K562 (cell line): ENCODE data around the gene LYVE1. TPM values are rescaled to one million over a fixed set of nuclear protein-coding genes. Genes with fewer than 3 reads are reported as not detected.

Experiments
- ATAC-seq: fragments of 200-7000 bp; cut with Tn5 transposase; 3 replicates; pipeline ENCODE4 v1.9.1; 2020; ENCODE audit warnings: moderate library complexity
- BruUV-seq: library from RNA; stranded (reverse); fragments of 400-500 nt; replicated peaks from 2 replicates; lab custom pipeline; 2021; lab: Mats Ljungman, UMichigan
- CTCF ChIA-PET: fragments of 300-600 bp; formaldehyde crosslinking; extraction: SDS; loops from one replicate; lab custom pipeline; 2021; ENCODE audit warnings: low intra/inter-chr PET ratio; lab: Yijun Ruan, JAX
- POLR2A ChIA-PET: fragments of 300-600, 350-650 bp; sonication (Branson Sonifier 250); formaldehyde crosslinking; extraction: SDS; loops from one replicate; lab custom pipeline; 2021; ENCODE audit warnings: antibody characterized with exemption, inconsistent platforms; lab: Yijun Ruan, JAX
- DNase-seq, 4 experiments: peaks; one replicate each; pipeline versions ENCODE4 v3.0.0 to v3.0.0-alpha.2; 2011 to 2018; ENCODE audit warnings: low spot score in 3 of 4, mixed read lengths in 3 of 4; ENCODE audit errors: extremely low read depth in 1 of 4
- FAIRE-seq: peaks from 2 replicates; lab custom pipeline; 2011; peaks lifted over from hg19 to GRCh38; lab: Jason Lieb, UNC
- H2AFZ ChIP-seq: 2 replicates; pipeline ENCODE4 v1.6.0; 2011; ENCODE audit warnings: low read depth, low read length, control low read depth, inconsistent platforms
- H3K27ac ChIP-seq: fragments of 200-600 bp; 3 replicates; pipeline ENCODE4 v1.8.0; 2011; ENCODE audit warnings: low read depth, mild to moderate bottlenecking, control low read depth, inconsistent platforms, low read length, moderate library complexity, mixed read lengths; ENCODE audit errors: extremely low read depth
- H3K27me3 ChIP-seq, 2 experiments: fragments of 300-600 bp in 1 of 2; 2 replicates in 1 of 2; 3 replicates in 1 of 2; pipeline versions ENCODE4 v1.6.0 to v1.8.0; 2011; ENCODE audit warnings: inconsistent platforms in 2 of 2, low read length in 2 of 2, mild to moderate bottlenecking in 1 of 2, mixed read lengths in 1 of 2, moderate library complexity in 1 of 2; ENCODE audit not compliant: control insufficient read depth in 2 of 2, insufficient read depth in 2 of 2
- H3K36me3 ChIP-seq: fragments of 300-600 bp; 3 replicates; pipeline ENCODE4 v1.8.0; 2011; ENCODE audit warnings: mild to moderate bottlenecking, low read length, inconsistent platforms; ENCODE audit not compliant: control insufficient read depth, insufficient read depth
- H3K4me1 ChIP-seq, 2 experiments: fragments of 200-600 bp in 1 of 2; replicated peaks in 1 of 2; 2 replicates in 1 of 2; 3 replicates in 1 of 2; pipeline versions ENCODE4 v1.5.1 to v1.8.0; 2011; ENCODE audit warnings: inconsistent platforms in 2 of 2, low read length in 2 of 2, mild to moderate bottlenecking in 1 of 2, mixed read lengths in 1 of 2, moderate library complexity in 1 of 2; ENCODE audit not compliant: control insufficient read depth in 2 of 2, insufficient read depth in 2 of 2
- H3K4me2 ChIP-seq: 2 replicates; pipeline ENCODE4 v1.6.1; 2011; ENCODE audit warnings: low read length, control low read depth, inconsistent platforms, mixed read lengths; ENCODE audit not compliant: insufficient read depth
- H3K4me3 ChIP-seq: fragments of 200-600 bp; sonication (generic), shearing (Covaris generic); 2 replicates; pipeline ENCODE4 v1.5.1; 2016; ENCODE audit warnings: control low read depth, inconsistent platforms
- H3K79me2 ChIP-seq: fragments of 200-600 bp; 3 replicates; pipeline ENCODE4 v1.8.0; 2011; ENCODE audit warnings: low read length, inconsistent platforms; ENCODE audit not compliant: control insufficient read depth, insufficient read depth
- H3K9ac ChIP-seq, 2 experiments: 2 replicates each; pipeline versions ENCODE4 v1.6.0 to v1.6.1; 2011; ENCODE audit warnings: low read depth in 2 of 2, low read length in 2 of 2, control low read depth in 1 of 2, inconsistent platforms in 1 of 2, mild to moderate bottlenecking in 1 of 2, mixed read lengths in 1 of 2; ENCODE audit not compliant: insufficient read depth in 1 of 2
- H3K9me1 ChIP-seq: one replicate; pipeline ENCODE4 v1.6.0; 2011; ENCODE audit warnings: inconsistent platforms, mild to moderate bottlenecking, low read length, moderate library complexity; ENCODE audit not compliant: control insufficient read depth, insufficient read depth
- H3K9me3 ChIP-seq: replicated peaks from 2 replicates; pipeline ENCODE4 v1.5.1; 2011; ENCODE audit warnings: low read depth, low read length, inconsistent platforms; ENCODE audit not compliant: control insufficient read depth, insufficient read depth
- H4K20me1 ChIP-seq: replicated peaks from 2 replicates; pipeline ENCODE4 v1.6.1; 2011; ENCODE audit warnings: low read length, inconsistent platforms, mixed read lengths; ENCODE audit not compliant: control insufficient read depth, insufficient read depth
- CREM ChIP-seq: IDR thresholded peaks from 2 replicates; pipeline ENCODE4 v1.6.1; 2014; ENCODE audit warnings: antibody characterized with exemption, low read depth
- PHF8 ChIP-seq: fragments of 200-600 bp; sonication (generic); IDR thresholded peaks from 2 replicates; pipeline ENCODE4 v1.6.1; 2012; ENCODE audit warnings: mixed run types, mild to moderate bottlenecking, inconsistent platforms, low read length, moderate library complexity, borderline replicate concordance
- ZNF224 ChIP-seq: sonication (generic); formaldehyde crosslinking; IDR thresholded peaks from 2 replicates; pipeline ENCODE4 v1.8.0; 2022; ENCODE audit warnings: mild to moderate bottlenecking, missing genetic modification reagents
- WGBS: fragments of 100-300 bp; shearing (Covaris generic); methylation state at CpG from one replicate; pipeline ENCODE4 v1.1.6; 2016; ENCODE audit warnings: low coverage, mixed read lengths; ENCODE audit not compliant: insufficient coverage; ENCODE audit errors: missing lambda C conversion rate; 5-methylcytosine and 5-hydroxymethylcytosine counted together
- in situ Hi-C: fragments of 300-500 bp; cut with MboI; formaldehyde crosslinking; loops from 4 replicates; pipeline ENCODE4 v1.15.0; 2018; ENCODE audit warnings: inconsistent platforms, mixed read lengths
- intact Hi-C: fragments of 100-400 bp; cut with micrococcal nuclease; formaldehyde crosslinking; loops from 2 replicates; pipeline ENCODE4 v1.14.2; 2022
- polyA plus RNA-seq, 8 experiments: library from polyadenylated mRNA; depleted of rRNA in 4 of 8; stranded (reverse) in 5 of 8; unstranded in 3 of 8; fragments of >200 nt; fragmentation: Nextera tagmentation in 2 of 8; fragmentation: Illumina TruSeq in 1 of 8; extraction: Ambion mirVana in 2 of 8; extraction: Trizol in 1 of 8; gene quantifications; 2 replicates each; pipeline versions ENCODE4 v1.2.1 to v1.2.3, GENCODE V29; 2011 to 2014; ENCODE audit warnings: inconsistent platforms in 1 of 8, missing spikeins in 1 of 8
- total RNA-seq, 7 experiments: library from RNA; depleted of rRNA in 6 of 7; stranded (reverse); fragments of >200 nt in 6 of 7; fragmentation: Illumina TruSeq in 2 of 7; extraction: Trizol in 2 of 7; gene quantifications; 2 replicates each; pipeline versions ENCODE4 v1.2.1 to v1.2.3, GENCODE V29; 2011 to 2021; ENCODE audit warnings: low replicate concordance in 1 of 7
- TF ChIP-seq, protein P1 (sequence below), 2 experiments: IDR thresholded peaks in 1 of 2; conservative IDR thresholded peaks in 1 of 2; 2 replicates each; pipeline ENCODE4 v1.6.1; 2016; ENCODE audit warnings: low read depth in 2 of 2, mild to moderate bottlenecking in 1 of 2, missing compliant biosample characterization in 1 of 2, missing genetic modification characterization in 1 of 2, moderate library complexity in 1 of 2

LYVE1 gene
- total and polyA plus RNA-seq, 9 of the 15 experiments (the other 6 are each of a cell fraction or from before 2014, with no cell fraction given), result 0.06 to 1.1 (median 0.14) TPM; not detected in 1

DNA sequence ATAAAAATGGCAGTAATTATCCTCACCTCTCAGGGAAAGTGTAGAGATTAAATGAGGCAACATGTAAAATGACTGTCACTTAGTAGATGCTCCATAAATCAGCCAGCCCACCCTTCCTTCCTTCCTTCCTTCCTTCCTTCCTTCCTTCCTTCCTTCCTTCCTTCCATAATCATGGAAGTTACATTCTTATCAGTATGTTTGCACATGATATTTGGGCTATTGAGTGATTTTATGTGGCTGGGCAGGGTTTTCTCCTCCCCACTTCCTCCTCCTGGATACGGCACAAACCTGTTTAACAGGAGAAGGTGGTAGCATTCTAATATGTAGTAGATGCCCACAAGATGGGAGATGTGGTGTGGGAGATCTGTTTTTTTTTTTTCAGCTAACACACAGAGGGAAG lies 11.9 kb downstream of the LYVE1 start:
- FAIRE-seq (no peak), ATAC-seq (no peak), DNase-seq (no peak)
- Histone ChIP-seq H3K27me3 (no peaks in the 10 kb centered on the region), H3K4me2 (no peak overlapping the region), H2AFZ (no peak overlapping the region), H3K79me2 (no peaks in the 10 kb centered on the region), H3K9me1 (no peaks in the 10 kb centered on the region), H3K27ac (no peak overlapping the region), H3K36me3 (no peaks in the 10 kb centered on the region), H3K4me3 (no peak overlapping the region), H3K9ac (no peak overlapping the region), H3K4me1 (no peaks in the 10 kb centered on the region), H4K20me1 (no peaks in the 10 kb centered on the region), H3K9me3 (no peaks in the 10 kb centered on the region)
- POLR2A ChIA-PET, result interaction anchor here (1.0 to 2.5 kb wide), 3 partner anchors 8 to 16 kb away, joined by 3 to 9 read pairs (median 6); partner anchors contain the start of genes LYVE1 and RNF141
- BruUV-seq, result no TSS peak
- TF ChIP-seq ZNF224 (CRISPR knock-in tag), result no peak
- no peak for TF ChIP-seq PHF8
- TF ChIP-seq, protein P1, sequence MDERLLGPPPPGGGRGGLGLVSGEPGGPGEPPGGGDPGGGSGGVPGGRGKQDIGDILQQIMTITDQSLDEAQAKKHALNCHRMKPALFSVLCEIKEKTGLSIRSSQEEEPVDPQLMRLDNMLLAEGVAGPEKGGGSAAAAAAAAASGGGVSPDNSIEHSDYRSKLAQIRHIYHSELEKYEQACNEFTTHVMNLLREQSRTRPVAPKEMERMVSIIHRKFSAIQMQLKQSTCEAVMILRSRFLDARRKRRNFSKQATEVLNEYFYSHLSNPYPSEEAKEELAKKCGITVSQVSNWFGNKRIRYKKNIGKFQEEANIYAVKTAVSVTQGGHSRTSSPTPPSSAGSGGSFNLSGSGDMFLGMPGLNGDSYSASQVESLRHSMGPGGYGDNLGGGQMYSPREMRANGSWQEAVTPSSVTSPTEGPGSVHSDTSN (CRISPR knock-in tag; IDR thresholded peaks at IDR 0.05; ENCODE audit: low read depth), result no peak
- TF ChIP-seq, protein P1 (tag; conservative IDR thresholded peaks at IDR 0.05; ENCODE audit: low read depth), result 0 out of 2 replicates have a peak, but pooled peaks have one; percentile 17
- TF ChIP-seq CREM, result no peak
- intact Hi-C loops, result no loop called here
- in situ Hi-C loops, result no loop called here
- WGBS, result 0% methylated on average over 1 of the region's 1 CpG
- CTCF ChIA-PET, result no interaction called here
